GM23248 (cell line): ENCODE results near the gene CD68.

Experiments used
- EZH2 ChIP-seq: fragments of 200-600 bp; sonication (generic); IDR thresholded peaks from 2 replicates; pipeline ENCODE4 v1.6.1; 2018; ENCODE audit warnings: antibody characterized with exemption, mild to moderate bottlenecking; ENCODE audit not compliant: insufficient read depth, poor library complexity, severe bottlenecking
- EZH2phosphoT487 ChIP-seq: fragments of 200-600 bp; sonication (generic); IDR thresholded peaks from 2 replicates; pipeline ENCODE4 v1.6.1; 2018; ENCODE audit warnings: antibody characterized with exemption, moderate library complexity, mild to moderate bottlenecking, low read depth; ENCODE audit not compliant: insufficient read depth

- TF ChIP-seq EZH2 (no peak), EZH2phosphoT487 (no peak)
Measured at GRCh38 chr17:7549401-7550055, 29.9 kb upstream of the CD68 start.
